Stimulated activated CD8-positive, alpha-beta memory T cell treated with anti-CD3 and anti-CD28 coated beads, Interleukin-4, amount 100 ng/mL, for 24 hours (primary cell): ENCODE results near the gene URAD.
"Not testable (repeated sequence)": the region's sequence is repeated elsewhere in the genome, so short reads cannot be mapped to it uniquely, and the experiment has no call there.

Source experiments
- DNase-seq: peaks from one replicate; pipeline ENCODE4 v3.0.0-alpha.2; 2020; ENCODE audit warnings: low read depth

The URAD gene

GRCh38 chr13:27970382-27971235, 17.9 kb downstream of the URAD start:
- DNase-seq = no peak

GRCh38 chr13:27969866-27970229, 18.6 kb downstream of the URAD start:
- no peak for DNase-seq

- DNase-seq = no peak
Measured at GRCh38 chr13:27969082-27969865, 19.2 kb downstream of the URAD start, which contains the start of gene CDX2. Gene CDX2, minus strand, starts transcription at chr13:27969315. Its CDS starts 309 bp downstream, at chr13:27969006.

GRCh38 chr13:27968316-27969081, 20.0 kb downstream of the URAD start:
- DNase-seq = no peak

- DNase-seq = no peak
Measured at GRCh38 chr13:27967736-27968315, 20.7 kb downstream of the URAD start.

- DNase-seq = no peak
Measured at GRCh38 chr13:27967203-27967735, 21.2 kb downstream of the URAD start.

- DNase-seq = no peak
Measured at GRCh38 chr13:27966641-27967202, 21.8 kb downstream of the URAD start.

GRCh38 chr13:27965740-27966640, 22.5 kb downstream of the URAD start:
- DNase-seq = no peak

- no peak for DNase-seq
Measured at GRCh38 chr13:27965343-27965739, 23.2 kb downstream of the URAD start.

GRCh38 chr13:27964741-27965323, 23.7 kb downstream of the URAD start:
- no peak for DNase-seq

- not testable (repeated sequence) for DNase-seq
Measured at GRCh38 chr13:27964206-27964605, 24.3 kb downstream of the URAD start.

GRCh38 chr13:27963491-27963890, 25.0 kb downstream of the URAD start:
- DNase-seq = no peak

- no peak for DNase-seq
Measured at GRCh38 chr13:27962982-27963381, 25.5 kb downstream of the URAD start.

GRCh38 chr13:27962128-27962841, 26.2 kb downstream of the URAD start:
- no peak for DNase-seq

GRCh38 chr13:27961227-27962085, 27.0 kb downstream of the URAD start:
- no peak for DNase-seq

GRCh38 chr13:27960362-27961226, 27.9 kb downstream of the URAD start:
- DNase-seq = no peak

GRCh38 chr13:27959976-27960361, 28.5 kb downstream of the URAD start:
- DNase-seq = no peak
